ENCODE measurements around the gene UBN1. TPM values are rescaled to one million over a fixed set of nuclear protein-coding genes. Genes with fewer than 3 reads are reported as not detected.

The UBN1 gene
- total and polyA plus RNA-seq, 10 of the 15 experiments (the other 5 are each of a cell fraction or from before 2014, with no cell fraction given) = 2.1 to 32.5 (median 13.9) TPM

DNA sequence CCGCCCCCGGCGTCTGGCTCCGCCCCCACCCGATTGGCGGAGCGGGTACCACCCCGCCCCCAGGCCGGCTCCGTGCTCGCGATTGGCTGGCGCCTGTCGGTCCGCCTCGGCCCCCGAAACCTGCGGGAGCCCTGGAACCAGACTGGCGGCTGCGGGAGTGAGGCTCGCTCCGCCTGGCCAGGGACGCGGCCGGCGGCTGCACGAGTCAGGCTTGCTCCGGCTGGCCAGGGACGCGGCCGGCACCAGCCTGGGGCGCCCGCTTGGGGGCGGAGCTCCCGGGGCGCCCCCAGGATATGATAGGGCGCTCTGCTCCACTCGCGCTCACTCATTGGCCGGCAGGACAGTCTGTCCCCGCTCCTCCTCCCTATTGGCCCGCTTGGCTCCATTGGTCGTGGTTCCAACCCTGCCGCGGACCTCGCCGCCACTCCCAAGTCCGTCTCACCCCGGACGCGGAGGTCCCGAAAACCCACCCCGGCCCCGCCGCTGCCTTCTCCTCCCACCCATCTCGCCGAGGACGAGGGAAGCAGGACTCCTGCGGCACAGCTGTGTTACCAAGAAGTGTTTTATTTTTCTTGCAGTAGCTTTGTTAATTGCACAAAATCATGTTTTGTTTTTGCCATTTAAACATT, 44.5 kb upstream of the UBN1 start (continued):
- TF ChIP-seq, protein P1, sequence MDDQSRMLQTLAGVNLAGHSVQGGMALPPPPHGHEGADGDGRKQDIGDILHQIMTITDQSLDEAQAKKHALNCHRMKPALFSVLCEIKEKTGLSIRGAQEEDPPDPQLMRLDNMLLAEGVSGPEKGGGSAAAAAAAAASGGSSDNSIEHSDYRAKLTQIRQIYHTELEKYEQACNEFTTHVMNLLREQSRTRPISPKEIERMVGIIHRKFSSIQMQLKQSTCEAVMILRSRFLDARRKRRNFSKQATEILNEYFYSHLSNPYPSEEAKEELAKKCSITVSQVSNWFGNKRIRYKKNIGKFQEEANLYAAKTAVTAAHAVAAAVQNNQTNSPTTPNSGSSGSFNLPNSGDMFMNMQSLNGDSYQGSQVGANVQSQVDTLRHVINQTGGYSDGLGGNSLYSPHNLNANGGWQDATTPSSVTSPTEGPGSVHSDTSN (IDR thresholded peaks at IDR 0.05; ENCODE audit: insufficient replicate concordance, low read depth, low read length) = peak; percentile 97
- TF ChIP-seq, protein P2, sequence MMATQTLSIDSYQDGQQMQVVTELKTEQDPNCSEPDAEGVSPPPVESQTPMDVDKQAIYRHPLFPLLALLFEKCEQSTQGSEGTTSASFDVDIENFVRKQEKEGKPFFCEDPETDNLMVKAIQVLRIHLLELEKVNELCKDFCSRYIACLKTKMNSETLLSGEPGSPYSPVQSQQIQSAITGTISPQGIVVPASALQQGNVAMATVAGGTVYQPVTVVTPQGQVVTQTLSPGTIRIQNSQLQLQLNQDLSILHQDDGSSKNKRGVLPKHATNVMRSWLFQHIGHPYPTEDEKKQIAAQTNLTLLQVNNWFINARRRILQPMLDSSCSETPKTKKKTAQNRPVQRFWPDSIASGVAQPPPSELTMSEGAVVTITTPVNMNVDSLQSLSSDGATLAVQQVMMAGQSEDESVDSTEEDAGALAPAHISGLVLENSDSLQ (IDR thresholded peaks at IDR 0.05) = peak; percentile 98
- TF ChIP-seq BHLHE40 (IDR thresholded peaks at IDR 0.05; ENCODE audit: borderline replicate concordance in 1 of 2, low read depth in 2 of 2, low read length in 1 of 2) (peak in 1 of 2 experiments; percentile 65; a peak in 2 of 4 replicates), ZNF24 (IDR thresholded peaks at IDR 0.05) (no peak), BMI1 (IDR thresholded peaks at IDR 0.05; ENCODE audit: borderline replicate concordance) (no peak), CHD2 (IDR thresholded peaks at IDR 0.05; ENCODE audit: borderline replicate concordance, low read depth, low read length) (peak; percentile 90; the same call in 1 of the 2 replicates), SP1 (IDR thresholded peaks at IDR 0.05; ENCODE audit: low read depth, low read length) (peak; percentile 98), IKZF1 (conservative IDR thresholded peaks at IDR 0.05) (peak; percentile 35; the same call in 1 of the 2 replicates), KLF5 (IDR thresholded peaks at IDR 0.05; ENCODE audit: partially characterized antibody) (peak; percentile 61), EGR1 (IDR thresholded peaks at IDR 0.05; ENCODE audit: borderline replicate concordance in 1 of 2, low read depth in 2 of 2, low read length in 2 of 2) (peak in 1 of 2 experiments; percentile 72; a peak in 2 of 3 replicates), NR2F1 (conservative IDR thresholded peaks at IDR 0.05) (no peak), POU2F2 (IDR thresholded peaks at IDR 0.05; ENCODE audit: borderline replicate concordance, low read depth, low read length) (0 out of 3 replicates have a peak, but pooled peaks have one; percentile 8), DPF2 (IDR thresholded peaks at IDR 0.05) (peak; percentile 98), POLR2AphosphoS2 (IDR thresholded peaks at IDR 0.05; ENCODE audit: low read depth, low read length) (peak; percentile 61; the same call in 1 of the 2 replicates)
- TF ChIP-seq, protein P3, sequence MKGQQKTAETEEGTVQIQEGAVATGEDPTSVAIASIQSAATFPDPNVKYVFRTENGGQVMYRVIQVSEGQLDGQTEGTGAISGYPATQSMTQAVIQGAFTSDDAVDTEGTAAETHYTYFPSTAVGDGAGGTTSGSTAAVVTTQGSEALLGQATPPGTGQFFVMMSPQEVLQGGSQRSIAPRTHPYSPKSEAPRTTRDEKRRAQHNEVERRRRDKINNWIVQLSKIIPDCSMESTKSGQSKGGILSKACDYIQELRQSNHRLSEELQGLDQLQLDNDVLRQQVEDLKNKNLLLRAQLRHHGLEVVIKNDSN (IDR thresholded peaks at IDR 0.05; ENCODE audit: borderline replicate concordance, extremely low read length, insufficient read depth, low read depth, low read length) = no peak
- TF ChIP-seq, protein P4, sequence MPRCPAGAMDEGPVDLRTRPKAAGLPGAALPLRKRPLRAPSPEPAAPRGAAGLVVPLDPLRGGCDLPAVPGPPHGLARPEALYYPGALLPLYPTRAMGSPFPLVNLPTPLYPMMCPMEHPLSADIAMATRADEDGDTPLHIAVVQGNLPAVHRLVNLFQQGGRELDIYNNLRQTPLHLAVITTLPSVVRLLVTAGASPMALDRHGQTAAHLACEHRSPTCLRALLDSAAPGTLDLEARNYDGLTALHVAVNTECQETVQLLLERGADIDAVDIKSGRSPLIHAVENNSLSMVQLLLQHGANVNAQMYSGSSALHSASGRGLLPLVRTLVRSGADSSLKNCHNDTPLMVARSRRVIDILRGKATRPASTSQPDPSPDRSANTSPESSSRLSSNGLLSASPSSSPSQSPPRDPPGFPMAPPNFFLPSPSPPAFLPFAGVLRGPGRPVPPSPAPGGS (IDR thresholded peaks at IDR 0.05; ENCODE audit: borderline replicate concordance, insufficient read depth, low read depth, low read length, poor library complexity, severe bottlenecking) = peak; percentile 38
- TF ChIP-seq, protein P5, sequence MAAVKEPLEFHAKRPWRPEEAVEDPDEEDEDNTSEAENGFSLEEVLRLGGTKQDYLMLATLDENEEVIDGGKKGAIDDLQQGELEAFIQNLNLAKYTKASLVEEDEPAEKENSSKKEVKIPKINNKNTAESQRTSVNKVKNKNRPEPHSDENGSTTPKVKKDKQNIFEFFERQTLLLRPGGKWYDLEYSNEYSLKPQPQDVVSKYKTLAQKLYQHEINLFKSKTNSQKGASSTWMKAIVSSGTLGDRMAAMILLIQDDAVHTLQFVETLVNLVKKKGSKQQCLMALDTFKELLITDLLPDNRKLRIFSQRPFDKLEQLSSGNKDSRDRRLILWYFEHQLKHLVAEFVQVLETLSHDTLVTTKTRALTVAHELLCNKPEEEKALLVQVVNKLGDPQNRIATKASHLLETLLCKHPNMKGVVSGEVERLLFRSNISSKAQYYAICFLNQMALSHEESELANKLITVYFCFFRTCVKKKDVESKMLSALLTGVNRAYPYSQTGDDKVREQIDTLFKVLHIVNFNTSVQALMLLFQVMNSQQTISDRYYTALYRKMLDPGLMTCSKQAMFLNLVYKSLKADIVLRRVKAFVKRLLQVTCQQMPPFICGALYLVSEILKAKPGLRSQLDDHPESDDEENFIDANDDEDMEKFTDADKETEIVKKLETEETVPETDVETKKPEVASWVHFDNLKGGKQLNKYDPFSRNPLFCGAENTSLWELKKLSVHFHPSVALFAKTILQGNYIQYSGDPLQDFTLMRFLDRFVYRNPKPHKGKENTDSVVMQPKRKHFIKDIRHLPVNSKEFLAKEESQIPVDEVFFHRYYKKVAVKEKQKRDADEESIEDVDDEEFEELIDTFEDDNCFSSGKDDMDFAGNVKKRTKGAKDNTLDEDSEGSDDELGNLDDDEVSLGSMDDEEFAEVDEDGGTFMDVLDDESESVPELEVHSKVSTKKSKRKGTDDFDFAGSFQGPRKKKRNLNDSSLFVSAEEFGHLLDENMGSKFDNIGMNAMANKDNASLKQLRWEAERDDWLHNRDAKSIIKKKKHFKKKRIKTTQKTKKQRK (IDR thresholded peaks at IDR 0.05; ENCODE audit: low read depth, low read length) = peak; percentile 46
